Measurements from ENCODE around the gene CHTF8. TPM values are rescaled to one million over a fixed set of nuclear protein-coding genes. Genes with fewer than 3 reads are reported as not detected.

The CHTF8 gene
- total and polyA plus RNA-seq, 7 donors: 26.2 to 69.1 (median 48.4) TPM

DNA sequence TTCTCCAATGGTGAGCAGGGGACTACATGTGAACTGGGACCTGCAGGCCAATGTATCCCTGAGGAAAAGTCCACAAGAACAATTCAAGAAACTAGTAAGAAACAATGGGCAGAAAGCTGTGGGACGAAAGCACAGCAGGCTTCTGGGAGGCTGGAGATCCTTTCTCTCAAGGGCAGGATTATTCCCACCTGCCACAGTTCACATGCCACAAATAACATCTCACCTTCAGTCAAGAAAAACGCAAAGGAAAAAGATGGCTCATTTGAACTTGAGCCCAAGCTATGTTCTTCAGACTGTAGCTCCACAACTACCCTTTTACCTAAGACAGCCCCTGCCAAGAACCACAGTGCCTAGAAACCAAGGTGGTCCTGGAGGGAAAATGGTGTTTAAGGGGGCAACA is 13.9 kb downstream of the CHTF8 start:
- peaks cover 0 to 64% of the 10 kb centered on the region in 2 donors for H3K36me3 ChIP-seq (ENCODE audit: insufficient read depth in 1 of 2, low read depth in 1 of 2)
- peaks cover 3% of the 10 kb centered on the region for H3K4me1 ChIP-seq
- no peak overlapping the region for H3K27ac ChIP-seq
- DNase-seq (no peak), ATAC-seq (no peak)
- no peaks in the 10 kb centered on the region for H3K27me3 ChIP-seq (ENCODE audit: insufficient read depth in 3 of 3, low read length in 2 of 3)
- no peaks in the 10 kb centered on the region for H3K9me3 ChIP-seq
- WGBS, 3 donors: 79 to 98% (median 86%) methylated on average over 2 of the region's 2 CpGs
- TF ChIP-seq, protein P1, sequence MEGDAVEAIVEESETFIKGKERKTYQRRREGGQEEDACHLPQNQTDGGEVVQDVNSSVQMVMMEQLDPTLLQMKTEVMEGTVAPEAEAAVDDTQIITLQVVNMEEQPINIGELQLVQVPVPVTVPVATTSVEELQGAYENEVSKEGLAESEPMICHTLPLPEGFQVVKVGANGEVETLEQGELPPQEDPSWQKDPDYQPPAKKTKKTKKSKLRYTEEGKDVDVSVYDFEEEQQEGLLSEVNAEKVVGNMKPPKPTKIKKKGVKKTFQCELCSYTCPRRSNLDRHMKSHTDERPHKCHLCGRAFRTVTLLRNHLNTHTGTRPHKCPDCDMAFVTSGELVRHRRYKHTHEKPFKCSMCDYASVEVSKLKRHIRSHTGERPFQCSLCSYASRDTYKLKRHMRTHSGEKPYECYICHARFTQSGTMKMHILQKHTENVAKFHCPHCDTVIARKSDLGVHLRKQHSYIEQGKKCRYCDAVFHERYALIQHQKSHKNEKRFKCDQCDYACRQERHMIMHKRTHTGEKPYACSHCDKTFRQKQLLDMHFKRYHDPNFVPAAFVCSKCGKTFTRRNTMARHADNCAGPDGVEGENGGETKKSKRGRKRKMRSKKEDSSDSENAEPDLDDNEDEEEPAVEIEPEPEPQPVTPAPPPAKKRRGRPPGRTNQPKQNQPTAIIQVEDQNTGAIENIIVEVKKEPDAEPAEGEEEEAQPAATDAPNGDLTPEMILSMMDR (IDR thresholded peaks at IDR 0.05): no peak
- intact Hi-C loops (cut with DNase I): loop anchor here (10.0 kb wide), 2 partner anchors 114 to 124 kb away; no protein-coding TSS in a partner anchor
- no peak overlapping the region for H3K4me3 ChIP-seq

DNA sequence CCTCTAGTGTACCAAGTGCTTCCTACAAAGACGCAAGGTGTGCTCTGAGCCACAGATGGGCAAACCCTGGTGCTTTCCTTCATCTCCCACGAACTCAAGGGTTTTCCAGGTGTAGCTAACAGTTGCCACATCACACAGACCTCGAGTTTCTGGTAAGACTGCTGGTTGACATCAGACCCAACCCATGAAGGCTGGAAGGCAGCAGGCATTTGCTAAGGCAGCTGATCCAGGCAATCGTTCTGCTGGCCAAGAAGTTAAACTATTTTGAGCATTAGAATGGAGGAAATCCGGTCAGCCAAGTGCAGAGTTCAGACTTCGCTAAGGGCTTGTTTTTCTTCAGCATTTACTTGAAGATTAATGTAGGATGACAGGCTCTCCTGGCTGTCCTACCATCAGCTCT is 15.5 kb downstream of the CHTF8 start:
- DNase-seq (no peak), ATAC-seq (peak in 1 of 4 donors; percentile 20)
- Histone ChIP-seq H3K4me3 (no peak overlapping the region), H3K27ac (no peak overlapping the region), H3K27me3 (ENCODE audit: insufficient read depth in 3 of 3, low read length in 2 of 3) (no peaks in the 10 kb centered on the region), H3K36me3 (ENCODE audit: insufficient read depth in 1 of 2, low read depth in 1 of 2) (peaks cover 0 to 74% of the 10 kb centered on the region in 2 donors), H3K9me3 (no peaks in the 10 kb centered on the region), H3K4me1 (peaks cover 3% of the 10 kb centered on the region)
- TF ChIP-seq, protein P1 (IDR thresholded peaks at IDR 0.05): no peak
- intact Hi-C loops (cut with DNase I): loop anchor here (10.0 kb wide), 2 partner anchors 112 to 122 kb away; no protein-coding TSS in a partner anchor
- 42 to 51% (median 43%) methylated on average over 6 of the region's 6 CpGs for WGBS, 3 donors

DNA sequence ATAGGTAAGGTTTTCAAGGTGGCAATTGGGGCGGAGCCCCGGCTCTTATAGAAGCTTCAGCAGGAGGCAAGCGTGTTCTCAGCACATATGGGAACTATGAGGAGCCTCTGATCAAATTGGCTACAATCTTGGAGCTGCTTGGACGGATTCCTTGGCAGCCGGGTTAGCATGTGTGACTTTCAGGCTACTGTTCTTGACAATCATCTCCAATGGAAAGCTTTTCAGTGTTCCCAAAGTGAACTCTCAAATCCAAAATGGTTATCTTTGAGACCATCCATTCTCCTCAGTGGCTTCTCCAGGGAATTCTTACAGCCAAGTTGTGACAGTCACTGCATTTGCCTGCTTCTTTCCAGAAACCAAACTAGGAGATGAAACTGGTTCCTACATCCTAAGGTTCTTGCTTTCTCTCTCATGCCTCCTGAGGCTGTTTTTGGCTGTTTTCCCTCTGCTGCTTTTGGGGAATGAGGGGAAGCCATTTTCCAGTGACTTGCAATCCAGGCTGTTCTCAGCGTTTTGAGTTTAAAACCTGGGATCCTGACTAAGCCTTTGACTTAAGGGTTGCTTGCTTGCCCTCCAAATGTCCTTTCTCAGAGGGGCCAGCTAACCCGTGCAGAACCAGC is 16.0 kb downstream of the CHTF8 start:
- no peak overlapping the region for H3K27ac ChIP-seq
- H3K27me3 ChIP-seq (ENCODE audit: insufficient read depth in 3 of 3, low read length in 2 of 3): no peaks in the 10 kb centered on the region
- no peak overlapping the region for H3K4me3 ChIP-seq
- peaks cover 0 to 72% of the 10 kb centered on the region in 2 donors for H3K36me3 ChIP-seq (ENCODE audit: insufficient read depth in 1 of 2, low read depth in 1 of 2)
- peaks cover 3% of the 10 kb centered on the region for H3K4me1 ChIP-seq
- no peak for DNase-seq
- TF ChIP-seq, protein P1 (IDR thresholded peaks at IDR 0.05): no peak
- intact Hi-C loops (cut with DNase I): loop anchor here (10.0 kb wide), 2 partner anchors 112 to 122 kb away; no protein-coding TSS in a partner anchor
- no peak for ATAC-seq
- H3K9me3 ChIP-seq: no peaks in the 10 kb centered on the region
- 56 to 69% (median 62%) methylated on average over 7 of the region's 7 CpGs for WGBS, 3 donors

DNA sequence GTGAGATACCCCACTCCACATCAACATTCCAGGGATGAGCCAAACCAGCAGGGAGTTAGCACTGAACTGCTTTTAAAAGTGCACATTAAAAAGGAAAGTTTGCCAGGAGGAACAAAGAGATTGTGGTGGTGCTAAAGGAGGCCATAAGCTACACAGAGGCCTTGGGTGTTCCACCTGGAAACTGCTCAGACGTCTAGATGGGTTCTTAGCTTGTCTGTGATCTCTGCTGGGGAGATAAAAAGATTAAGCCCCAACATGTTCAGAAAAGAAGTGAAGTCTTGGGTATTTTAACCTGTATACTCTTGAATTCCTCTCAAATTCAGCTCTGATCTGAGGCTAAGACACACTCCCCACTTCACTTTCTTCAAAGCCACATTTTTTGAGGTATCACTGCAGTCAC is 16.6 kb downstream of the CHTF8 start:
- Histone ChIP-seq H3K4me3 (no peak overlapping the region), H3K36me3 (ENCODE audit: insufficient read depth in 1 of 2, low read depth in 1 of 2) (peaks cover 0 to 68% of the 10 kb centered on the region in 2 donors), H3K9me3 (no peaks in the 10 kb centered on the region), H3K27ac (no peak overlapping the region), H3K27me3 (ENCODE audit: insufficient read depth in 3 of 3, low read length in 2 of 3) (no peaks in the 10 kb centered on the region), H3K4me1 (peaks cover 3% of the 10 kb centered on the region)
- ATAC-seq: no peak
- TF ChIP-seq, protein P1 (IDR thresholded peaks at IDR 0.05): no peak
- WGBS, 3 donors: 58 to 95% (median 78%) methylated on average over 1 of the region's 1 CpG
- DNase-seq: no peak
- intact Hi-C loops (cut with DNase I): loop anchor here (10.0 kb wide), 2 partner anchors 111 to 121 kb away; no protein-coding TSS in a partner anchor

All from psoas muscle (tissue), 8 donors.